GM23338 (cell line): ENCODE results near the gene AGAP1.

ENCODE experiments used
- CTCF ChIP-seq, 2 experiments: fragments of 200-600 bp in 1 of 2; sonication (generic) in 1 of 2; conservative IDR thresholded peaks; 2 replicates each; pipeline versions ENCODE4 v1.5.1 to v1.6.1; 2016 to 2017; ENCODE audit warnings: antibody characterized with exemption in 2 of 2, low read depth in 2 of 2, mild to moderate bottlenecking in 2 of 2, moderate library complexity in 1 of 2
- POLR2AphosphoS5 ChIP-seq: IDR thresholded peaks from 2 replicates; pipeline ENCODE4 v1.6.1; 2016; ENCODE audit warnings: antibody characterized with exemption, low read depth

GRCh38 chr2:236122236-236122635 lies 628.4 kb downstream of the AGAP1 start:
- no peak for TF ChIP-seq CTCF (conservative IDR thresholded peaks at IDR 0.05; ENCODE audit: low read depth in 2 of 2)
- TF ChIP-seq POLR2AphosphoS5: no peak
